Astrocyte (in vitro differentiated cells and primary cell): ENCODE results near the gene IZUMO2.

Experiments
- EZH2 ChIP-seq: IDR thresholded peaks from 2 replicates; pipeline ENCODE4 v1.6.1; 2012; ENCODE audit warnings: mild to moderate bottlenecking, low read length, inconsistent platforms; ENCODE audit not compliant: insufficient read depth
- TF ChIP-seq, protein P1 (sequence below): IDR thresholded peaks from 2 replicates; pipeline ENCODE4 v1.5.1; 2011; ENCODE audit warnings: low read depth, mild to moderate bottlenecking, inconsistent platforms, low read length, moderate library complexity; ENCODE audit not compliant: insufficient read depth

DNA sequence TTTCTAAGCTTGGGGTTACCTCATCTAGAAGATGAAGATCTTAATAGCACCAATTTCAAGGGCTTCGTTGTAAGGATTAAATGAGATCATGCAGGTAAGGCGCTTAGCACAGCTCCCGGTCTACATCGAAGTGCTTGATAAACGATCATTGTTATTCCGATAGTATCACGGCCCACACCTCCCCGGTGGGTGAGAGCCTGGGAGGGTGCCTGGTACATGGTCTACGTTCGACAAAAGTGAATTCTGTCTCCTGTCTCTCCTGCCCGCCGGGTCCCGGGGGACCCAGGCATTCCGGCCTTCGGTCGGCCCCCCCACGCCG is 39.8 kb upstream of the IZUMO2 start:
- no peak for TF ChIP-seq EZH2
- TF ChIP-seq, protein P1, sequence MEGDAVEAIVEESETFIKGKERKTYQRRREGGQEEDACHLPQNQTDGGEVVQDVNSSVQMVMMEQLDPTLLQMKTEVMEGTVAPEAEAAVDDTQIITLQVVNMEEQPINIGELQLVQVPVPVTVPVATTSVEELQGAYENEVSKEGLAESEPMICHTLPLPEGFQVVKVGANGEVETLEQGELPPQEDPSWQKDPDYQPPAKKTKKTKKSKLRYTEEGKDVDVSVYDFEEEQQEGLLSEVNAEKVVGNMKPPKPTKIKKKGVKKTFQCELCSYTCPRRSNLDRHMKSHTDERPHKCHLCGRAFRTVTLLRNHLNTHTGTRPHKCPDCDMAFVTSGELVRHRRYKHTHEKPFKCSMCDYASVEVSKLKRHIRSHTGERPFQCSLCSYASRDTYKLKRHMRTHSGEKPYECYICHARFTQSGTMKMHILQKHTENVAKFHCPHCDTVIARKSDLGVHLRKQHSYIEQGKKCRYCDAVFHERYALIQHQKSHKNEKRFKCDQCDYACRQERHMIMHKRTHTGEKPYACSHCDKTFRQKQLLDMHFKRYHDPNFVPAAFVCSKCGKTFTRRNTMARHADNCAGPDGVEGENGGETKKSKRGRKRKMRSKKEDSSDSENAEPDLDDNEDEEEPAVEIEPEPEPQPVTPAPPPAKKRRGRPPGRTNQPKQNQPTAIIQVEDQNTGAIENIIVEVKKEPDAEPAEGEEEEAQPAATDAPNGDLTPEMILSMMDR = no peak
